Stimulated activated naive CD4-positive, alpha-beta T cell (primary cell): ENCODE results near the gene EGR2.
A peak's percentile ranks its signal among the peaks of the same experiment; 100 is the strongest.

Experiments used
- DNase-seq, 6 experiments: peaks; one replicate each; lab custom pipeline; 2025; lab: John Stamatoyannopoulos, UW

EGR2 gene

DNA sequence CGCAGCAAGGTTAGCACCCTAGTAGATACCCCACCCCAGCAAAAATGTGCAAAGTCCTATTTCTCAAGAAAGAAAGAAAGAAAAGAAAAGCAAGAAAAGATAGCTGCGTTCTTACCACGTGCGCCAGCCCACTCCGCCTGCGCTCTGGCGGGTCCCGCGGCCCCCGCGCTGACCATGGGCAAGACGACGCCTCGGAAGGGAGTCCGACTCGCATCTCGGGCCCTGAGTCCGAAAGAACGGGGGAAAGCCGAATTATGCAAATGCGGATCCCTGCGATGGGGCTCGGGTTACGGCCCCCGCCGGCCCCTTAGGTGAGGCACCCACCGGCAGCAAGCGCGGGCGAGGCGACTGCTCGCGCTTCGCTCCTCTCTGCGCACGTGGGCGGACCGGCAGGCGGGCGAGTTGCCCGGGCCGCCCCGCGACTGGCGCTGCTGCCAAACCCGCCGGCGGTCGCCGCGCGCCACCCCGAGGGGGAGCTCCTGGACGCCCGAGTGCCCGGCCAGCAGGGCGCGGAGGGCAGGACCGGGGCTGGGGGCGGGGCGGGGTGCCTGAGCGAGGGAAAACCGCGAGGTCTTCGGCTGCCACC lies 2.4 kb upstream of the EGR2 start:
- DNase-seq = peak in 4 of 6 experiments; percentile 34 to 62 (median 42)

DNA sequence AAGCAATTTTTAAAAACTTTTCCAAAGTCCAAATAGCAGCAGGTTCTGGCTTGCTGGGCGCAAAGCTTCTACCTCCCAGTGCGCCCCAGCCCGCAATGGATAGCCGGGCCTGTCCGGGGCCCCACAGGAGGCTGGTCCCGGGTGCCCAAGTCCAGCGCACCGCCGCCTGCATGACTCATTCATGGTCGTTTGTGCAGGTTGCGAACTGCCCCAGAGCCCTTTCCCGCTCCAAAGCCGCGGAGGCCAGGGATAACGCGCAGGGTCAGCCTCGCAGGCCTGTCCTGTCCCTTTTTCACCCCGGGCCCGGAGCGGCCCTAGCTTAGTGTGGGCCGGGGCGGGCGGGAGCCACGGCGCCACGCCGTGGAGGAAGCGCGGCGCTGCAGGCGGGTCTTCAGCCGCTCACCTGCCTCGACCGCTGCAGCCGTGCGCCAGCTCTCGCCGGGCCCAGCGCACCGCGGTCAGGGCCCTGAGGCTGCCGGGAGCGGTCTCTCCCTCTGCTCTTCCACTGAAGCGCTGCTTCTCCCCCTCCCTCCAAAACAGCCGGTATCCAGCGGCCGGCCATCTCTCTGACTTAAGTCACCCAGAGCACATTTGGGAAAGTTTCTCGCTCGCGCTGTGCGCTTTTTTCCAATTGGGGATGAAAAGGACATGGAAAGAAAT lies 1.7 kb upstream of the EGR2 start:
- DNase-seq = peak in 5 of 6 experiments; percentile 30 to 64 (median 53)

DNA sequence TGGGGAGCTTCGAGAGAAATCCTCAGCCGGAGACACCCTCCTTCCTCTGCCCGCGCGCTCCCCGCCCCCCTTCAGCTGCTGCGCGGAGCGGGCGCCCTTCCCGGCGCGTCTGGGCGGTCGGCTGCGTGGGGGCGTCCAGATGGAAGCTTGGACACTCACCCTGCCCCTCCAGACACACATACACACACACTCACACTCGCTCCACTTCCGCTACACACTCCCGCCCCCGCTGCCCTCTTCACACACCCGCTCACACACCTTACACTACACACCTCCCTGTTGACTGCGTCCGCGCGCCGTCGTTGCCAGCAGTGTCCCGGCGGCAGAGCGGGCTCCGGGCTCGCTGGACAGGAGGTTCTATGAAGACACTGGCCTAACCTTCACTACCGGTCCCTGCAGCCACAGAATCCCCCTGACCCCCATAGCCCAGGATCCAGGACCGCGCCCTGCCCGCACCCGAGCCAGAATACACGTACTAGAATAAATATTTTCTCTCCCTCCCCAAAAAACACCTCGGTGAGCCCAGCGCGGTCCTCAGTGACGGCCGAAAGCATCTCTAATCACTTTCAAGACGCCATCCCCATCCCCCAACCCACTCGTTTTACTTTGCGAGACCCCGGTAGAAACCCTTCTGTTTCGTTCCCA lies 1.1 kb upstream of the EGR2 start:
- peak in 2 of 6 experiments; percentile 55 to 56 for DNase-seq

DNA sequence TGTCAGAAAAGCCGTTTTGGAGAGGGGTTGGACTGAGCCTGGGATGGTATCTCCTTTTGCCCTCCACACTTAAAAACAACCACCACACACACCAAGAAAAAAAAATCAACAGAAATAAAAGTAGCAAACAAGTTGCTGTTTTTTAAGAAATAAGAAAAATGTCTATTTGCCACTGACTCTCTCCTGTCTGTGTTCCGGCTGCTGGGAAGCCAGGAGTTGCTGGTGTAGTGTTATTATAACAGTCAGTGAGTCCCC lies 163 bp downstream of the EGR2 start:
- DNase-seq = no peak

DNA sequence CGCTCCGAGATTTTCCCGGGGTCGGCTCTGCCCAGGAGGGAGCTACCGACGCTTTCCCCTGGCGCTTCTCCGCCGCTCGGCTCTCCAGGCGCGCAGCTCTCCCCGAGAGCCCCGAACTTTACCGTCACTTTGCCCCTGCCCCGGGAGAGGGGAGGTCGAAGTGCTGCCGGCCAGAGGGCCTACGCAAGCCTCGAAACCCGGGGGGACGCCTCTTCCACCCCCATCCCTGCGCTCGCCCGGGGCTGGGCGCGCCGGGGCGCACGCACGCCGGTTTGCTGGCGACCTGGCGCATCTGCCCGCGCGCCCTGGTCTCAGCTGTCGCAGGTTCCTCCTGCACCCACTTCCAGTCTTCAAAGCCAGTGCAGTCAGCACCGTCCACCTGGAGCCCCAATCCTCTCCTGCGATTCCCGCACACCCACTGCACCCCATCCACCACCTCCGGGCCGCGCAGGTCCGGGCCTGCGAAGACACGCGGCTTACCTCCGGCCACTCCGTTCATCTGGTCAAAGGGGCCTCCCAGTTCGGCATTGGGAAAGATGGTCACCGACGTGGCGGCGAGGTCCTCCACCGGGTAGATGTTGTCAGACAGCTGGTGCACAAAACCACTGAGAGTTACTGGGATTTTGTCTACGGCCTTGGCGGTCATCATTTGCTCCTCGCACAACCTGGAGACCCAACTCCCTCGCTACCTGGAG lies 638 bp downstream of the EGR2 start:
- DNase-seq = peak in 3 of 6 experiments; percentile 34 to 51 (median 44)

DNA sequence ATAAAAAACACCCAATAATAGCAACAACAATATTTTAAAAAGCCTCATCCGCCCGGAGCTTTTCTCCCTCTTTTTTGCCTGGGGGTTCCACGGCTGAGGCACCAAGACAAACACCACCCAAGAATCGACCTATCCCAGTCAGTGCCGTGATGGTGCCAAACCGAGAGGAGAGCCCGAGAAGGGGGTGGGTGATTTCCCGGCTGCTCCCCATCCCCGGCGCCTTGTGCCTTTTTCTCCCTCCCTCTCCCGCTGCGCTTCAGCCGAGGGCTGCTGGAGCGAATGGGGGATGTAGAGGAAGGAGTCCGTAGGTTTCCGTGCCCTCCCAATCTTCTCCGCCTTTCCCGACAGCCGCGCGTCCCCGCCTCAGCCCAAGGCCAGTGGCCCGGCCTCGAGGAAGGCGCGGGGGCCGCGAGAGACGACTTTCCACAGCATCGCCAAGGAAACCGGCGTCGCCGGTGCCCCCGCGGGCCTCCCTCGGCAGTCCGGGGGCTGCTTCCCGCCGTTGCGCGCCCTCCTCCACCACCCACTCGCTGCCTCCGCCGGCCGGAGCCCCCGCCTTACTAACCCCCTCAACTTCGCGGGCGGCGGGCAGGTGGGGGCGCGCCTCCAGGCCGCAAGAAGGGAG lies 1.3 kb downstream of the EGR2 start:
- DNase-seq = peak in 2 of 6 experiments; percentile 33 to 36

DNA sequence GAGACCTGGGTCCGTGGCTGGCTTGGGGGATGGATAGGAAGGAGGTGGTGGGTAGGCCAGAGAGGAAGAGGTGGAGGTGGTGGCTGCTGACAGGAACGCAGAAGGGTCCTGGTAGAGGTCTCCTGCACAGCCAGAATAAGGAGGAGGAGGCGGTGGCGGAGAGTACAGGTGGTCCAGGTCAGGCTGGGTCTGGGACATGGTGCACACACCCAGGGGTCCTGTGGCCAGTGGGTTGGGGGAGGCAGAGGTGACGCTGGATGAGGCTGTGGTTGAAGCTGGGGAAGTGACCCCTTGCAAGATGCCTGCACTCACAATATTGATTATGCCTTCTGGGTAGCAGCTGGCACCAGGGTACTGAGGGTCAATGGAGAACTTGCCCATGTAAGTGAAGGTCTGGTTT lies 2.2 kb downstream of the EGR2 start:
- no peak for DNase-seq

DNA sequence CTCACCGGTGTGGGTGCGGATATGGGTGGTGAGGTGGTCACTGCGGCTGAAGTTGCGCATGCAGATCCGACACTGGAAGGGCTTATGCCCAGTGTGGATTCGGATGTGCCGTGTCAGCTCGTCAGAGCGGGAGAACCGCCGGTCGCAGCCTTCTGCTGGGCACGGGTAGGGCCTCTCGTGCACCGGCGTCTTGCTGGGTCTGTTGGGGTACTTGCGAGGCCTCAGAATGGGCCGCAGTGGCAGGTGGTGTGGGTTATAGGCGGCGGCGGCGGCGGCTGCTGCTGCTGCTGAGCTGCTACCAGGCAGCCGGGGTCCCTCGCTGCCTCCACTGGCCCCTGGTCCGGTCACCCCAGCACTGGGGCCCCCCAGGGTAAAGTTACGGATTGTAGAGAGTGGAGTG lies 2.7 kb downstream of the EGR2 start:
- no peak for DNase-seq

DNA sequence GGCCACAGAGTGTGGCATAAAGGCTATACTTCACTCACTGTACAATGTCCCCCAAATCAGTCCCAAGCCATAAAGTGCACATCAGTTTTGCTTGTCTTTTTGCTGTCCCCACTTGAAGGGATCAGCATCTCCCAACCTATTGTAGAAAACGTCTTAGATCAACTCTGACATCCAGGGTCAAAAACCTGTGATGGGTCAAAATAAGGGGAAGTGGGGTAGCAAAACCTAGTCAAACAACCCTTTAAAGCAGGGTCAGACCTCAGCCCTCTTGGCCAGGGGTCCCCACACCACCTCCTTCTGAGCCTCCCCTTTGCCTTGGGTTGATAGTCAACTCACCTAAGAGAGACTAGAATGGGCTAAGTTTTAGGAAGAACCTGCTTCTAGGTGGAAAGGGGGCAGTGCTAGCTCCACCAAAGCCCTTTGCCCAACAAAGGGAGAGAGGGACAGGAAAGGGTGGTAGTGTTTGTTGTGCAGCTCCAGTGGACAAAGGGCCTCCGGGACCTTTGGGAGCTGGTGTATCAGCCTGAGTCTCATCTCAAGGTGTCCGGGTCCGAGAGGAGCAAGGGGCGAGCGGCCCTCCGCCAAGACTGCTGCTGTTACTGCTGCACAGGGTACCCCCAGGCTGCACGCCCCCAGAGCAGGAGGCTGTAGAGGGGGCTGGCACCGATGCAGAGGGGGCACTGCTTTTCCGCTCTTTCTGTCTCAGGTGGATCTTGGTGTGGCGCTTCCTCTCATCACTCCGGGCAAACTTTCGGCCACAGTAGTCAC lies 3.3 kb downstream of the EGR2 start:
- DNase-seq = no peak

DNA sequence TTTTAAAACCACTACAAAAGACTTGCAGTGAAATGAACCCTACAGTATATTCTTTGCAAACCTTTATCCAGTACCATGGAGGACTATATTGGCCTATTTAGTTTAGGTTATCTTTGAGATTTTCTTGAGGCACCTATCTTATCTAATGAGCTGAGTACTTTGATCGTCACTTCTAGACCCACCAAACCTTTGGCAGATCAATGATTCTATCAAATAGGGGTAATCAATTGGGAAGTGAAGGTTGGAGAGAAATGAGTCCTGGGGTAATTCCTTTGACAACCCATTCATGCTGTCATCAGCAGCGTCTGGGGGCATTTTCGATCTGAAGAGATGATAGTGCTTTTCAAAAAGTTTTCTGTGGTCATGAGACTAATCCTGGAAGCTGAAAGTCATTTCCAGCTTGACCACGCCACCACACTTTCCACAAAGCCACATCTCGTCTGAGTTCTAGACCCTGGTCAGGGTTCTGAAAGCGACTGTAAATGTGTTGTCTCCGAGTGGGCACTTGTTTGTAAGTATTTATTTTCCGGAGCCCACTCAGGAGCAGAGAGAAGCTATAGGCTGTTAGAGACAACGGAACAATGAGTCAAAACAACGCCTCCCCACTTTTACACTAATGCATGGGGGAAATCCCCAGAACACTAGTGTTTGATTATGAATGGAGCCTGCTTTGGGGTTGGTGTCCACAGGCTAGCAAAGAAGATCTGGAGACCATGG lies 4.8 kb downstream of the EGR2 start:
- DNase-seq = no peak

DNA sequence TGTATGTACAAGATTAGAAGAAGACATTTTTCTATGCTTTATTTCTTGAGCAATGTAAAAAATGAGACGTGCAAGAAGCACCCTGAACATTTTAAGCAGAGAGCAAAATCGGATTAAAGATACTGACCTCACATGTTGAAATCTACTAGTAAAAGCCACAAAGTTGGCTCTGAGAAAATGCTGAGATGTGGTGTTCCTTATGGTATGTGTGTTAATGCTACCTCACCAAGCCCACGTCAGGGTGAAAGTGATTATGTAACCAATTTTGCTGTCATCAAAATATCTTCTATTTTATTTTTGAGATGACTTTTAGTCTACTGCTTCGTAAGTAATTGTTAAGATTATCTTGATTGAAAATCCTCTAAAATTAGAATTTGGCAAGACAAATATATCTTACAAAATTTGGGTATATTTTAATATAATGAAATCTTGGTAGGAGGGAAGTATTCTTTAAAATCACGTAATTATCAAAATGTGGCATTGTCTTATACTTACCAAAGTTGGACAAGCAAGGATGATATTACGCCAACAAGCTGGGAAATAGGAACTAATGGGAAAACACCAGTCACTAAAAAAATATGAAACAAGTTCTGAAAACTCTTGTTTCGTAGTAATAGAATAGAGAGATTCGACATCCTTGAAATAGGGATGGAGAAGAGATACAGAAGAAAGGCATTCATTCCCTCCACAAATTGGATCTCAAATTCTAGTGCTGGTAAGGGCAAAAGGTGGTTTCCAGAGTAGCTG lies 5.8 kb downstream of the EGR2 start:
- no peak for DNase-seq

DNA sequence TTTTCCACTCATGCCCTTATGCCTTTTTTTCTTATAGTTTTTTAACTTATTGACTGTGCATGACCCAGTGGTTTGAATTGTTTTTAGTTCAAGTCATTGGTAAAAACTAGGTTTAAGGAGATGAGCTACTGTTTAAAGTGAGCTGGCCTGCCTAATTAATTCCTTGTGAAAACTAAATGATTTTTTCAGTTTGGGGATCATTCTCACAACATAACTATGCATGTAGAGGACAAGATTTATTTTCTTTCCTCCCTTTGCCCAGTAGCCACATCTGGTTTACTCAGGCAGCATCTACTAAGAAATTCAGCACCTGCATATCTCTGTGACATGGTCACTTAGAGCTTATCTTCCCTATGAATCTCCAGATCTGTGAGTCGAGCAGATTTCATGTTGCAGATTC lies 9.9 kb downstream of the EGR2 start:
- DNase-seq = no peak

DNA sequence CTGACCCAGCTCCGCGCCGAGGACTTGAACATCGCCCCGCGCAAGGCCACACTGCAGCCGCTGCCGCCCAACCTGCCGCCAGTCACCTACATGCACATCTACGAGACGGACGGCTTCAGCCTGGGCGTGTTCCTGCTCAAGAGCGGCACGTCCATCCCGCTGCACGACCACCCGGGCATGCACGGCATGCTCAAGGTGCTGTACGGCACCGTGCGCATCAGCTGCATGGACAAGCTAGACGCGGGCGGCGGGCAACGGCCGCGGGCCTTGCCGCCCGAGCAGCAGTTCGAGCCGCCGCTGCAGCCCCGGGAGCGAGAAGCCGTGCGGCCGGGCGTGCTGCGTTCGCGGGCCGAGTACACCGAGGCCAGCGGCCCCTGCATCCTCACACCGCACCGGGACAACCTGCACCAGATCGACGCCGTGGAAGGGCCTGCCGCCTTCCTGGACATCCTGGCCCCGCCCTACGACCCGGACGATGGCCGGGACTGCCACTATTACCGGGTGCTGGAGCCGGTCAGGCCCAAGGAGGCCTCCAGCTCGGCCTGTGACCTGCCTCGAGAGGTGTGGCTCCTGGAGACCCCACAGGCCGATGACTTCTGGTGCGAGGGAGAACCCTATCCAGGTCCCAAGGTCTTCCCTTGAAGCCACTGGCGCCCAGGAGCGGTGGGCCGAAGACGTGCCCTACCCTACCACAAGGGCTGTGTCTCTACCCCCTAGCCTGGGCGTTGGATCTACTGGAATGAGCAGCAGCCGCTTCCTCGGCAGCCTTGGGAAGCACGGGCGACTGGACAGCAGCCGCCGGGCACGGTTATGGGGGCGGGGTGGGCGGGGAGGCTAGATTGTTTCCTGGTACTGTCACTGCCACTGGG lies 10.7 kb downstream of the EGR2 start:
- DNase-seq = no peak

DNA sequence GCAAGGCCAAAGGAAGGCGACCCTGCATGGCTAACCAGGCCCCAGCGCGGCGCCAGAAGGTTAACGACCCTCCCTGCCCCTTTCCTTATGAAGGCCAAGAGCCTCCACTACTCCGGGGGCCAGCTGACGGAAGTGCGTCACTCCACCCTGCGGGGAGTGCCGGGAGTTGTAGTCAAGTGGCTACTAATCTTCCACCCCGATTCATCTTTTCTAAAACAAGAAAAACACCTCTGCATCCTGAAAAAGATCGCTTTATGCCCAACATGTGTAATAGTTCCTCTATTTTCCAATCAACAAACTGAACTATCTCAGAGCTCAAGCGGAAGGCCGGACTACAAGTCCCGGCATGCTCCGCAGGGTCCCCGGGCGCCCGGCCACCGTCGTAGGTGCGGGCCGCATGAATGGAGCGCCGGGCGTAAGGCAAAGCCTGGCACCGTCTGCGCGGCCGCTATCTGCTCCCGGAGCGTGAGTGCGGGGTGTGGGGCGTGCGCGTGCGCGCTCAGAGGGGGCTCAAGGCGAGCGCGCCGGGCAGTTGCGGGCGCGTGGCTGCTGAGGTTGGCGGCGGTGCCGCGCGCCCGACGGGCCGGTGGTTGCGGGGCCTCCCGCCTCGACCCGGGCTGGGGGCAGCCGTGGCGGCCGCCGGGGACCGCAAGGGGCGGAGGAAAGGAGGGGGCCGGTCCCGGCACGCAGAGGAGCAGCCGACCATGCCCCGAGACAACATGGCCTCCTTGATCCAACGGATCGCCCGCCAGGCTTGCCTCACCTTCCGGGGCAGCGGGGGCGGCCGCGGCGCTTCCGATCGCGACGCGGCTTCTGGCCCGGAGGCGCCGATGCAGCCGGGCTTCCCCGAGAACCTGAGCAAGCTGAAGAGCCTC lies 11.6 kb downstream of the EGR2 start, which contains the start of gene ADO:
Gene ADO (plus strand): TSS at position 365 of the 875 bp plus-strand sequence. CDS start 340 bp downstream, at position 705.
- peak; percentile 63 to 90 (median 81) for DNase-seq

DNA sequence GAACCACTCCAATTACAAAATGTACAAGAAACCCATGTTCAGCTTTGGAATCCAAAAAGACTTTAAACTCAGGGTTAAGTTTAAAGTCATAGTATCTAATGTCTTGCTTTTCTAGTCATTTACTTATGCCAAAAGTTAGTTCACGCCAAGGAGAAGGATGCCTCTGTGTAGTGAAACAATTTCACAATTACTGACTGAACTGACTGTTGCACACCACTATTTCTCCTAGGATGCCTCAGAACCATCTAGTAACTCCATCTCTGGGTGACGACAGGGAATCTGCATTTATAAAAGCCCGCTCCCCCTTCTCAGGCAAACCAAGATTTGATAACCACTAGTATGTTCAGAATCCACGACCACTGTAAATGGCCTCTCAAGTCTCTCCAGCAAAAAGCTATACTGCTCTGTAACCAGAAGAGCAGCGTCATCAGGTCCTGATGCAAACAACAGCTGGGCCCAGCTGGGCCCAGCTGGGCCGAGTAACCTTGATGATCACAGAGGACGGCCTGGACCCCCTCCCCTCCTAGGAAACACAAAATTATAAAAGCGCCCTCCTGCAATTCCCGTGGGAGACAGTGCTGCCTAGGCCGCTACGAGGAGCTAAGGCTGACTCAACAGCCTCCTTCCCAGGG lies 12.3 kb downstream of the EGR2 start:
- DNase-seq = no peak

DNA sequence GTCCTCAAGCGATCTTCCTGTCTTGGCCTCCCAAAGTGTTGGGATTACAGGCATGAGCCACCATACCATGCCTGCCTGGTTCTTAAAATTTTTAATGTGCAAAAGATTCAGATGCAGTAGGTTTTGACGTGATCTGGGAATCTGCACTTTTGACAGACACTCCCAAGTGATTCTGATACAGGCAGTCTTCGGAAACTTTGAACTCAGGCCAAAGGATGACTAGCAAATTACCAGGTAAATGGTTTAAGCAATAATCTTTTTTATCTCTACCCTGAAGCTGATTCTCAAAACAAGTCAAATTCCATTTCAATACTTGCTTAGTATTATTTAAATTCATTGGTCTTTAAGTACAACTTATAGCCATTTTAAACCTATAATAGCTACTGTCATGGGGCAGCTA lies 14.3 kb downstream of the EGR2 start:
- no peak for DNase-seq

DNA sequence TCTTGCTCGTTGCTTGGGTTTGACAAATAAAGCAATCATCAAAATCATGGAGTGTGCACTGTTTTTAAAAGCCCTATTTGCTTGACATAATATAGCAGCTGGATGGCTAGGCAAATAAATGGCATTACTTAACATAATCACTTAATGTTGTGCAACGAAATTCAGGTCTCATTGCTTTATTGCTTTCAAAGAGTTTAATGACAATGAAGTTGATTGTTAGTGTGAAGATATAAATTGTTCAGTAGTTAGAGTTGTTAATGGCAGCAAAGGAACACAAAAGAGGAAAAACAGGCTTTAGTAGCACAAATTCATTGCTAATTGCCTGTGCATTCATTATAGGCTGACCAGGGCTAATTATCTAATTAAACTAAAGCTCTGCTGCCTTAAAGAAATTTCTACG lies 19.3 kb downstream of the EGR2 start:
- no peak for DNase-seq

DNA sequence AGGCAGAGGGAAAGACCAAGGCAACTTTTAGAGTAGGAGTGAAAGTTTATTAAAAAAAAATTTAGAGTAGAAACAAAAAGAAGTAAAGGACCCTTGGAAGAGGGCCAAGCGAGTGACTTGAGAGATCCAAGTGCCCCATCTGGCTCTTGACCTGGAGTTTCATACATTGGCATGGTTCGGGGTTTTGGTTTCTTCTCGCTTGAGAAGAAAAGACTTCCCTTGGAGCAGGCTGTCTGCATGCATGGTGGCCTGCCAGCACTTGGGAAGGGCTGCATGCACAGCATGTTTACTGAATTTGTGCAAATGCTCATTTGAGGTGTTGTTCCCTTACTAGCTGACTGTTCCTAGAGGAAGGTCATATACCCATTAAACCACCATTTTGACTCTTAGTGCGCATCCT lies 20.4 kb downstream of the EGR2 start:
- no peak for DNase-seq
